NOMO-1 treated with DMSO at 0.1 percent for 48 hours (cell line): Measurements from ENCODE around the gene MYH11.
"Not testable (repeated sequence)": the region's sequence is repeated elsewhere in the genome, so short reads cannot be mapped to it uniquely, and the experiment has no call there.

ENCODE experiments used
- DNase-seq: peaks from one replicate; lab custom pipeline; 2025; ENCODE audit not compliant: unreplicated experiment; lab: John Stamatoyannopoulos, UW

Gene MYH11

GRCh38 chr16:15811481-15812400 is 45.1 kb downstream of the MYH11 start:
- DNase-seq = peak; percentile 44

- DNase-seq = no peak
These were observed 45.9 kb downstream of the MYH11 start for GRCh38 chr16:15810949-15811348.

- DNase-seq = no peak
These were observed 46.4 kb downstream of the MYH11 start for GRCh38 chr16:15810411-15810810.

GRCh38 chr16:15809297-15809696 is 47.5 kb downstream of the MYH11 start:
- not testable (repeated sequence) for DNase-seq

- no peak for DNase-seq
These were observed 48.8 kb downstream of the MYH11 start for GRCh38 chr16:15808071-15808470.

- no peak for DNase-seq
These were observed 49.2 kb downstream of the MYH11 start for GRCh38 chr16:15807603-15808009.

GRCh38 chr16:15803618-15804017 is 53.2 kb downstream of the MYH11 start:
- no peak for DNase-seq

- DNase-seq = no peak
These were observed 56.9 kb downstream of the MYH11 start for GRCh38 chr16:15799851-15800495.

- DNase-seq = no peak
These were observed 58.2 kb downstream of the MYH11 start for GRCh38 chr16:15798671-15799070.

GRCh38 chr16:15796885-15797284 is 59.9 kb downstream of the MYH11 start:
- no peak for DNase-seq

GRCh38 chr16:15795615-15796014 is 61.2 kb downstream of the MYH11 start:
- no peak for DNase-seq

- DNase-seq = no peak
These were observed 64.3 kb downstream of the MYH11 start for GRCh38 chr16:15792563-15792971.

- DNase-seq = no peak
These were observed 66.4 kb downstream of the MYH11 start for GRCh38 chr16:15790458-15790857.

GRCh38 chr16:15789816-15790215 is 67.0 kb downstream of the MYH11 start:
- not testable (repeated sequence) for DNase-seq

GRCh38 chr16:15788846-15789239 is 68.0 kb downstream of the MYH11 start:
- DNase-seq = no peak

GRCh38 chr16:15786501-15786900 is 70.3 kb downstream of the MYH11 start:
- no peak for DNase-seq

GRCh38 chr16:15785386-15786059 is 71.3 kb downstream of the MYH11 start:
- no peak for DNase-seq

- DNase-seq = no peak
These were observed 72.8 kb downstream of the MYH11 start for GRCh38 chr16:15783985-15784384.

- no peak for DNase-seq
These were observed 74.1 kb downstream of the MYH11 start for GRCh38 chr16:15782573-15783365.

- no peak for DNase-seq
These were observed 75.2 kb downstream of the MYH11 start for GRCh38 chr16:15781650-15782049.

- no peak for DNase-seq
These were observed 76.0 kb downstream of the MYH11 start for GRCh38 chr16:15780805-15781204.
